Panc1 (cell line): ENCODE data around the gene HCN1. TPM values are rescaled to one million over a fixed set of nuclear protein-coding genes. Genes with fewer than 3 reads are reported as not detected.

Source experiments
- ATAC-seq: fragments of 200-7000 bp; cut with Tn5 transposase; 2 replicates; pipeline ENCODE4 v1.9.1; 2020; ENCODE audit warnings: mild to moderate bottlenecking, moderate library complexity
- Bru-seq: library from RNA; stranded (reverse); fragments of 400-500 nt; gene quantifications from one replicate; lab custom pipeline; 2021; lab: Mats Ljungman, UMichigan
- BruChase-seq, 2 experiments: library from RNA; stranded (reverse); fragments of 400-500 nt; gene quantifications; one replicate each; lab custom pipeline; 2021; lab: Mats Ljungman, UMichigan
- BruUV-seq: library from RNA; stranded (reverse); fragments of 400-500 nt; replicated peaks from 2 replicates; lab custom pipeline; 2021; lab: Mats Ljungman, UMichigan
- CTCF ChIA-PET: fragments of 300-600 bp; sonication (Branson Sonifier 250); formaldehyde crosslinking; loops from one replicate; lab custom pipeline; 2022; ENCODE audit warnings: antibody characterized with exemption; lab: Charles Lee
- POLR2A ChIA-PET: fragments of 300-600 bp; sonication (Branson Sonifier 250); formaldehyde crosslinking; loops from one replicate; lab custom pipeline; 2022; ENCODE audit warnings: antibody characterized with exemption; lab: Charles Lee
- DNase-seq: peaks from one replicate; pipeline ENCODE4 v3.0.0-alpha.2; 2010; ENCODE audit warnings: low read depth, low spot score
- H3K27ac ChIP-seq: 2 replicates; pipeline ENCODE4 v1.5.1; 2011; ENCODE audit warnings: mild to moderate bottlenecking, low read length, inconsistent platforms
- H3K27me3 ChIP-seq: fragments of 200-500 bp; sonication (Bioruptor generic); 2 replicates; pipeline ENCODE4 v1.6.0; 2014; ENCODE audit warnings: low read length, inconsistent platforms; ENCODE audit not compliant: control insufficient read depth, insufficient read depth
- H3K36me3 ChIP-seq: fragments of 200-500 bp; sonication (Bioruptor generic); 2 replicates; pipeline ENCODE4 v1.5.1; 2014; ENCODE audit warnings: inconsistent platforms, mild to moderate bottlenecking, low read length, moderate library complexity; ENCODE audit not compliant: control insufficient read depth, insufficient read depth
- H3K4me1 ChIP-seq: 2 replicates; pipeline ENCODE4 v1.5.1; 2011; ENCODE audit warnings: inconsistent platforms, mild to moderate bottlenecking, low read length, moderate library complexity; ENCODE audit not compliant: control insufficient read depth, insufficient read depth
- H3K4me3 ChIP-seq, 2 experiments: 2 replicates each; pipeline ENCODE4 v1.5.1; 2011 to 2012; ENCODE audit warnings: low read depth in 2 of 2, low read length in 2 of 2, mild to moderate bottlenecking in 2 of 2, inconsistent platforms in 1 of 2, moderate library complexity in 1 of 2
- H3K9me3 ChIP-seq: fragments of 200-500 bp; sonication (Bioruptor generic); 2 replicates; pipeline ENCODE4 v1.5.1; 2014; ENCODE audit warnings: low read depth, mild to moderate bottlenecking, inconsistent platforms, low read length, moderate library complexity; ENCODE audit not compliant: control insufficient read depth, insufficient read depth
- CTCF ChIP-seq: fragments of 450-650 bp; IDR thresholded peaks from 2 replicates; pipeline ENCODE4 v1.5.1; 2017; ENCODE audit warnings: mild to moderate bottlenecking
- POLR2AphosphoS5 ChIP-seq: IDR thresholded peaks from 2 replicates; pipeline ENCODE4 v1.6.1; 2012; ENCODE audit warnings: mild to moderate bottlenecking, low read depth, low read length, moderate library complexity
- REST ChIP-seq, 2 experiments: IDR thresholded peaks; 2 replicates each; pipeline ENCODE4 v1.6.1; 2011 to 2012; ENCODE audit warnings: low read depth in 2 of 2, control low read depth in 1 of 2, low read length in 1 of 2, mild to moderate bottlenecking in 1 of 2, moderate library complexity in 1 of 2; ENCODE audit not compliant: insufficient read depth in 1 of 2
- SIN3A ChIP-seq: IDR thresholded peaks from 2 replicates; pipeline ENCODE4 v1.6.1; 2012; ENCODE audit warnings: low read depth, mild to moderate bottlenecking, low read length, moderate library complexity, borderline replicate concordance; ENCODE audit not compliant: insufficient read depth
- TCF7L2 ChIP-seq: IDR thresholded peaks from 2 replicates; pipeline ENCODE4 v1.6.1; 2011; ENCODE audit warnings: mild to moderate bottlenecking, low read depth, low read length, inconsistent platforms
- in situ Hi-C: cut with HindIII; loops from 2 replicates; pipeline ENCODE4 v1.10.0; 2016; ENCODE audit warnings: low sequenced_read_pairs, low pct_unique_long_range_greater_than_20kb
- intact Hi-C: fragments of 100-400 bp; cut with micrococcal nuclease; formaldehyde crosslinking; loops from one replicate; pipeline ENCODE4 v1.10.0; 2022; ENCODE audit not compliant: unreplicated experiment
- long read RNA-seq: library from polyadenylated mRNA; unstranded; transcript quantifications from one replicate; pipeline ENCODE4 v2.0.0, GENCODE V29; 2021; ENCODE audit not compliant: unreplicated experiment
- polyA plus RNA-seq: library from polyadenylated mRNA; unstranded; fragments of >200 nt; gene quantifications from one replicate; pipeline ENCODE4 v1.2.1, GENCODE V29; 2012; ENCODE audit warnings: missing spikeins; ENCODE audit not compliant: insufficient read length
- total RNA-seq: library from RNA; stranded (reverse); gene quantifications from one replicate; pipeline ENCODE4 v1.2.1, GENCODE V29; 2021; ENCODE audit not compliant: unreplicated experiment

Gene HCN1
- total RNA-seq (0.36 TPM), Bru-seq, nascent RNA (percentile 24 among the genes with signal in this experiment), BruChase-seq, experiment 1, labeled RNA remaining after a 2-hour chase (percentile 20 among the genes with signal in this experiment), BruChase-seq, experiment 2, labeled RNA remaining after a 6-hour chase (percentile 15 among the genes with signal in this experiment)
- polyA plus RNA-seq: 0.99 TPM
- long read RNA-seq, partial matches to known transcripts: 1 of 1 reads
- long read RNA-seq, other reads (novel, unspliced or antisense): 0 of 1 reads

- intact Hi-C loops: loop anchor here (5.0 kb wide), 1 partner anchor 659 kb away; no protein-coding TSS in a partner anchor
- no TSS peak for BruUV-seq
- Histone ChIP-seq H3K27ac (no peak within 1 kb of the TSS), H3K4me1 (no peaks in the 10 kb centered on the region), H3K27me3 (peaks cover 6% of the 10 kb centered on the region), H3K9me3 (no peaks in the 10 kb centered on the region), H3K4me3 (peak within 1 kb of the TSS; percentile 24 to 44), H3K36me3 (no peaks in the 10 kb centered on the region)
- in situ Hi-C loops: no loop called here
- TF ChIP-seq POLR2AphosphoS5 (no peak), CTCF (peak; percentile 91), SIN3A (no peak), TCF7L2 (no peak), REST (IDR thresholded peaks at IDR 0.05; ENCODE audit: insufficient read depth in 1 of 2, low read depth in 2 of 2, low read length in 1 of 2) (peak in 1 of 2 experiments; percentile 82; a peak in 2 of 4 replicates)
- ATAC-seq (peak; percentile 100), DNase-seq (peak; percentile 17)
- ChIA-PET CTCF (no interaction called here), POLR2A (no interaction called here)
Measured at GRCh38 chr5:45696206-45696836, at the start of gene HCN1. HCN1 (minus strand) TSS chr5:45696380.

GRCh38 chr5:45741110-45741509, 44.9 kb upstream of the HCN1 start:
- POLR2A ChIA-PET: no interaction called here
- Histone ChIP-seq H3K4me1 (no peaks in the 10 kb centered on the region), H3K27ac (no peak overlapping the region), H3K27me3 (no peaks in the 10 kb centered on the region), H3K36me3 (no peaks in the 10 kb centered on the region), H3K9me3 (0 out of 2 replicates have a peak, but pooled peaks cover 4% of the 10 kb centered on the region), H3K4me3 (no peak overlapping the region)
- DNase-seq (no peak), ATAC-seq (no peak)
- BruUV-seq: no TSS peak
- TF ChIP-seq REST (IDR thresholded peaks at IDR 0.05; ENCODE audit: insufficient read depth in 1 of 2, low read depth in 2 of 2, low read length in 1 of 2) (no peak), SIN3A (no peak), CTCF (no peak), TCF7L2 (no peak), POLR2AphosphoS5 (no peak)
- intact Hi-C loops (no loop called here), in situ Hi-C loops (no loop called here)
- CTCF ChIA-PET: no interaction called here
